Muscle layer of colon (tissue), 2 donors: Measurements from ENCODE around the gene MITF.

Source experiments
- H3K27ac ChIP-seq: one replicate; pipeline ENCODE4 v1.7.0; 2013; ENCODE audit warnings: low read depth, mild to moderate bottlenecking, low read length, moderate library complexity
- H3K27me3 ChIP-seq, 2 donors: one replicate each; pipeline ENCODE4 v1.7.0; 2013; ENCODE audit warnings: low read length in 2 of 2, mild to moderate bottlenecking in 2 of 2; ENCODE audit not compliant: insufficient read depth in 2 of 2, control insufficient read depth in 1 of 2
- H3K36me3 ChIP-seq: one replicate; pipeline ENCODE4 v1.7.0; 2013; ENCODE audit warnings: mild to moderate bottlenecking, low read length; ENCODE audit not compliant: insufficient read depth
- H3K4me1 ChIP-seq: one replicate; pipeline ENCODE4 v1.7.0; 2013; ENCODE audit warnings: mild to moderate bottlenecking, low read length; ENCODE audit not compliant: insufficient read depth
- H3K4me3 ChIP-seq, 2 donors: one replicate each; pipeline ENCODE4 v1.7.0; 2013; ENCODE audit warnings: low read length in 2 of 2, low read depth in 1 of 2, mild to moderate bottlenecking in 1 of 2, moderate library complexity in 1 of 2
- H3K9ac ChIP-seq: one replicate; pipeline ENCODE4 v1.7.0; 2013; ENCODE audit warnings: low read length
- H3K9me3 ChIP-seq: one replicate; pipeline ENCODE4 v1.7.0; 2013; ENCODE audit warnings: mild to moderate bottlenecking, low read length
- donor health status: abdominal sarcoma.
- donor health status: Adenocarcinoma of cecum.

MITF gene

DNA sequence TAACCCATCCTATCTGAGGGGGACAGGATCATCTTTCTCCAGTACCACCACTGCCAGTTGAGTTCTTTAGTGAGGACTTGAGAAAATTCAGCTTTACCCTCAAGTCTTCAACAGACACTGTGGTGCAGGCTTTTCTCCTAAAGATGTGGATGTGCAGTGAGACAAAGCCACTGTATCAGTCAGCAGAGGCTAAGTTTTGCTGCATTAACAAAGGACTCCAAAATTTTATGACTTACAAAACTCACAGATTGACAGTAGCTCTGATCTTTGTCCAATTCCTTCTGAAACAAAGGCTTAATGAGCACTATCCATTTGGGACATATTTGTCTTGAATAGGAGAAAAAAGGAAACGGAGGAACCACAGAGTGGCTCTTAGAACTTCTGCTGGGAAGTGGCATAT, 87.9 kb downstream of the MITF start:
- Histone ChIP-seq H3K4me3 (no peak overlapping the region), H3K4me1 (peaks cover 10% of the 10 kb centered on the region), H3K9ac (no peak overlapping the region), H3K27me3 (no peaks in the 10 kb centered on the region), H3K27ac (no peak overlapping the region), H3K36me3 (no peaks in the 10 kb centered on the region), H3K9me3 (no peaks in the 10 kb centered on the region)

DNA sequence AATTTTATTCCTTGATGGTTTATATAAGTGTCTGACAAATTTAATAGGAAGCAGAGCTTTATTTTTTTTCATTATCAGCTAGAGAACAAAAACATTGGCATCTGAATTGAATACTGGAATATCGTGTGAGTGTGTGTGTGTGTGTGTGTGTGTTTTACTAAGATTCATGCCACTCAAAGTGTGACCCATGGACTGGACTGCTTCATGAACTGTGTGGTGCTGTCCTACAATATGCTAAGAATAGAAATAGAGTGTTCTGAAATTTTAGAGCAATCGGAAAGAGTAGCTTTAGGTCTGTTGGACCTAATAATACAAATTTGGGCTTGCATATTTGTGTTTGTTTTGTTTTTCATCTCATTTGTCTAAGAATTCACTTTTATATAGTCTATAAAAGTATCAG, 89.6 kb downstream of the MITF start:
- no peaks in the 10 kb centered on the region for H3K27me3 ChIP-seq
- no peak overlapping the region for H3K27ac ChIP-seq
- no peak overlapping the region for H3K4me3 ChIP-seq
- no peak overlapping the region for H3K9ac ChIP-seq
- no peaks in the 10 kb centered on the region for H3K36me3 ChIP-seq
- H3K4me1 ChIP-seq = peaks cover 6% of the 10 kb centered on the region
- no peaks in the 10 kb centered on the region for H3K9me3 ChIP-seq

DNA sequence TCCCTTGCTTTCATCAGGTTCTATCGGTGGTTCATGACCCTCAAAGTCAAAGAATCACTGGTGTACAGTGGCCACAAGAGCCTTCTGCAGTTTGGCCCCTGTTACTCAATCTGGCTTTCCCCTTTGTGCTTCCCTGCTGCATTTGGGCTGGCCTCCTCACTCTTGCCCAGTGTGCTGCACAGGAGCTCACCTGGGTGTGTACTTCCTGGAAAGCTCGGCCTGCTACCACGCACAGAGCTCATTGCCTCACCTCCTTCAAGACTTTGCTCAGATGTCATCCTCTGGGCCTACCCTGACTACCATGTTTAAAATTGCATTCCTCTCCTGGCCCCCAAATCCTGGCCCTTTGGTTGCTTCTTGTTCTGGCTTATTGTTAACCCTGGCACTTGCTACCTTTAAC, 90.9 kb downstream of the MITF start:
- Histone ChIP-seq H3K4me3 (no peak overlapping the region), H3K9ac (no peak overlapping the region), H3K36me3 (no peaks in the 10 kb centered on the region), H3K4me1 (no peaks in the 10 kb centered on the region), H3K9me3 (no peaks in the 10 kb centered on the region), H3K27me3 (no peaks in the 10 kb centered on the region), H3K27ac (no peak overlapping the region)

DNA sequence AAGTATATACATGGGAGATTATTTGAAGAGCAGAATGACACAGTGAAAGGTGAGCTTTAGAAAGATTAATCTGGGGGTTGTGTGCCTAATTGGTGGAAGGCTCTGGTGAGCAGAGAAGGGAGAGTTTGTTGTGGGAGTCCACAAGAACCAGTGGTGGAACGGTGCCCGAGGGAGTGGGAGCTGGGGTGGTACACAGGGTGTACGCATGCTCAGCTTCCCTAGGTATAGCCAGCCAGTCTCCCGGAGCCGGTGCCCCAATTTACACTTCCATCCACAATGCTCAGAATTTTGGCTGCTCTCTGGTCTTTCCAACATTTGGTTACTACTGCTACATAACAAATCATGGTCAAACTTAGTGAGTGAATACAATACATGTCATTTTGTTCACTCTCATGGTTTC, 92.5 kb downstream of the MITF start:
- Histone ChIP-seq H3K9me3 (no peaks in the 10 kb centered on the region), H3K9ac (no peak overlapping the region), H3K27ac (no peak overlapping the region), H3K4me1 (peaks cover under 1% of the 10 kb centered on the region), H3K4me3 (no peak overlapping the region), H3K27me3 (no peaks in the 10 kb centered on the region), H3K36me3 (no peaks in the 10 kb centered on the region)

DNA sequence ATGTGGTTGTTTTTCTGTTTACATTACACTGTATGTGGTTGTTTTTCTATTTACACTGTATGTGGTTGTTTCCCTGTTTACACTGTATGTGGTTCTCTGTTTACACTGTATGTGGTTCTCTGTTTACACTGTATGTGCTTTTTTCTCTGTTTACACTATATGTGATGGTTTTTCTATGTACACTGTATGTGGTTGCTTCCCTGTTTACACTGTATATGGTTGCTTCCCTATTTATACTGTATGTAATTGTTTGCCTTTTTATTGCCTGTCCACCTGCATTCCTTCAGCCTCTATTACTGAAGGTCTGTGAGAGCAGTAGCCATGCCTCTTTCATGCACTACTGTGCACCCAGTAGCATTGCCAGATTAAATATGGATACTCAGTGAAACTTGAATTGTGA, 94.3 kb downstream of the MITF start:
- H3K9me3 ChIP-seq = no peaks in the 10 kb centered on the region
- H3K27ac ChIP-seq = no peak overlapping the region
- no peaks in the 10 kb centered on the region for H3K27me3 ChIP-seq
- H3K9ac ChIP-seq = no peak overlapping the region
- peaks cover 15% of the 10 kb centered on the region for H3K4me1 ChIP-seq
- H3K4me3 ChIP-seq = no peak overlapping the region
- no peaks in the 10 kb centered on the region for H3K36me3 ChIP-seq

DNA sequence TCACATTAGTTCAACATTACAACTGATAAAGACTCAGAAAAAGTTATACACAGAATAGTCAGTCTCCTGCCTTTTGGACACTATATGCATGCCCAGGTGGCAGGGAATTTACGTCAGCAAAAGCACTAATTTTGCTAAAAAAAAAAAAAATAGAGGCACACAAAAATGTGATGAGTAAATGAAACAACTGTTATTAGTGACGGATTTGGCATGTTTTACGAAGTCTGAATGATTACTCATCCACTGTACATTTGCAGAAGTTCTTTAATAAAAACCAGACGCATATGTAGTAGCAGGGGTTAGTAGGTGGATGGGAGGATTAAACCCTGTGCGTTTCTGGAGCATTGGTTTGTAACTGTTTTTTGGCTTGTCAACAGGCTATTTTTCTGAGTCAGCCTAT, 99.0 kb downstream of the MITF start:
- Histone ChIP-seq H3K27me3 (no peaks in the 10 kb centered on the region), H3K27ac (no peak overlapping the region), H3K4me3 (no peak overlapping the region), H3K9ac (no peak overlapping the region), H3K36me3 (no peaks in the 10 kb centered on the region), H3K9me3 (no peaks in the 10 kb centered on the region), H3K4me1 (peaks cover 31% of the 10 kb centered on the region)

DNA sequence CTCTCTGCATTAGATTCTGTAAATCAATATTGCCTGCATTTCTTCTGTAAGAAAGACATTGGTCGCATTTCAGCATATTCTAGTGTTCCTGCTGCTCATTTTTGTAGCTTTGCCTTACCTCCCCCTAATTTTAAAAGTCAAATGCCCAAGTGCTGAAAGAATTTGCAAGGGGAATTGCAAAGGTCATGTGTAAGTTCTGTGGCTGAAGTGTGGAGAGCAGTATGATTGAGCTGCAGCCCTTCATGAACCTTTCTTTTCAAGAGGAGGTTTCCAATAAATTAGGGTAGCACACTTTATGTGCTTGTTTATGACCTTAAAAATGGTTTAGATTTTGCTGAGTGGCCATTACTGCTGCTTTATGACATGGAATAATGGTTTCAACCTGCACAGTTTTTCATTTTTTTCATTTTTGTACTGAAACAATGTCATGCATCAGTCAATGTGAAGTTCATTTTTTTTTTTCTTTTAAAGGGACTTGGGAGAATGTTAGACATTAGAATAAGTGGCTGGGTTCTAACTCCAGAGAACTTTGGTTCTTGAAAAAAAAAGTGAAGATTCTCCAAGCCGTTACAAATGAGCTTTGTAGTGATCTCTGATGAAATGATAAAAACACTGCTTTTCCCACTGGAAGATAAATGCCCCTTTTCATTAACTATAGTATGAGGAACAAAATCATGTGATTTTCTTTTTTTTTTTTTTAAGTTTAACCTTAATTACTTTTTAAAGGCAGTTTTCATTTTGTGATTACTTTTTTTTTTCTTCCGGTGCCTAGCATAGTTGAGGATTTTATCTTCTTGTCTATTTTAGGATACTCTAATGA, 99.6 kb downstream of the MITF start:
- Histone ChIP-seq H3K4me1 (peaks cover 31% of the 10 kb centered on the region), H3K36me3 (no peaks in the 10 kb centered on the region), H3K9me3 (no peaks in the 10 kb centered on the region), H3K4me3 (no peak overlapping the region), H3K27me3 (no peaks in the 10 kb centered on the region), H3K9ac (no peak overlapping the region), H3K27ac (no peak overlapping the region)

DNA sequence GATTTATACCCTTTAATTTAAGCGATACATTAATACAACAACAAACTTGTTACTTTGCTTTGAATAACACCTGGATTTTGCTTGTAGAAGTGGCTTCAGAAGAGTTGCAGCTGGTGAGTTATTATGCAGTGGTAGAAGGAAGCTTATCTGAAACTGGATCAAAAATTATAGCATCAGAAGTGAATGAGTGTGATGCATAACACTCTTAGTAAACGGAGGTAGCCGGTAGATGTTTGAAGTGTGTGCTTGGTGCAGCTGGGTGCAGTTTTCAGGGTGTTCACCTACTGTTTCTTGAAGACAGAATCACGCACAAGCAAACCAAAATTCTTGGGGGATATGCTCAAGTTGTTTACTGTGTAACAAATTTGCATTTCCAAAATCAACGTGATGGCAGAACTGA, 103.1 kb downstream of the MITF start:
- peaks cover 37% of the 10 kb centered on the region for H3K4me1 ChIP-seq

DNA sequence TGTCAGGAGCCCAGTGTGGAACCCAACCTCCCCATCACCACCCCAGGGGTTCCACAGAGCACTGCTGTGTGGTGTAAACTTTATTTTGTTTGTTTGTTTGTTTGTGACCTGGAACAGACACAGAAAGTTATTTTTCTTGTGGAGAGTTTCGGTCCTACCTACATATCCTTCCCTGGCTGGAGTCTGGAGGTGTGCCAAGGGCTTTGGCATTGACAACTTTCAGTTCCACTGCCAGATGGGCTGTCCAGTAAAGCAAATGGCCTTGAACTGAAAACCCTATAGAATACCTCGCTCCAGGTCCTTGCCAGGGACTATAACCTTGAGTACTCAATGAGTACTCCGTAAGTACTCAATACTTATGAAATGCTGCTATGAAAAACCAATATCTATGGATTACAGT, 103.5 kb downstream of the MITF start:
- no peaks in the 10 kb centered on the region for H3K9me3 ChIP-seq
- no peaks in the 10 kb centered on the region for H3K36me3 ChIP-seq
- H3K27ac ChIP-seq = no peak overlapping the region
- no peak overlapping the region for H3K9ac ChIP-seq
- peaks cover 38% of the 10 kb centered on the region for H3K4me1 ChIP-seq
- no peak overlapping the region for H3K4me3 ChIP-seq
- no peaks in the 10 kb centered on the region for H3K27me3 ChIP-seq

More for the DNA sequence above, 103.1 kb downstream of the MITF start:
- H3K27me3 ChIP-seq = no peaks in the 10 kb centered on the region
- no peak overlapping the region for H3K4me3 ChIP-seq
- no peaks in the 10 kb centered on the region for H3K9me3 ChIP-seq
- H3K36me3 ChIP-seq = no peaks in the 10 kb centered on the region
- no peak overlapping the region for H3K27ac ChIP-seq
- no peak overlapping the region for H3K9ac ChIP-seq

DNA sequence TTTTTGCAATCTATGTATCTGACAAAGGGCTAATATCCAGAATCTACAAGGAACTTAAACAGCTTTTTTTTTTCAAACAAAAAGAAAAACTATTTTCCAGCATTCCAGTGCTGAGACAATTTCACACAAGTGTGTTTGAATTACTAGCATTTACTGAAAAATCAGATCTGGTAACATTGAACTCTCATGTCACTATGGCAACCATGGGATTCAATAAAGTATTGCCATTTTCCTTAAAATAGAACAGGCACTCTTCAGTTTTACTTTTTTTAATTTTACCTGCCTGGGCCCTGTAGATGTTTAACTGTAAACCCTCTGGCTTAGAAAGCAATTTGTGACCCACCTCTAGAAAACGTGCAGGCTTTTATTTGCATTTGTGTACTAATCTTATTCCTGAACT, 105.4 kb downstream of the MITF start:
- H3K27me3 ChIP-seq = no peaks in the 10 kb centered on the region
- peaks cover 29% of the 10 kb centered on the region for H3K4me1 ChIP-seq
- no peaks in the 10 kb centered on the region for H3K9me3 ChIP-seq
- no peak overlapping the region for H3K4me3 ChIP-seq
- no peaks in the 10 kb centered on the region for H3K36me3 ChIP-seq
- H3K9ac ChIP-seq = no peak overlapping the region
- H3K27ac ChIP-seq = no peak overlapping the region

DNA sequence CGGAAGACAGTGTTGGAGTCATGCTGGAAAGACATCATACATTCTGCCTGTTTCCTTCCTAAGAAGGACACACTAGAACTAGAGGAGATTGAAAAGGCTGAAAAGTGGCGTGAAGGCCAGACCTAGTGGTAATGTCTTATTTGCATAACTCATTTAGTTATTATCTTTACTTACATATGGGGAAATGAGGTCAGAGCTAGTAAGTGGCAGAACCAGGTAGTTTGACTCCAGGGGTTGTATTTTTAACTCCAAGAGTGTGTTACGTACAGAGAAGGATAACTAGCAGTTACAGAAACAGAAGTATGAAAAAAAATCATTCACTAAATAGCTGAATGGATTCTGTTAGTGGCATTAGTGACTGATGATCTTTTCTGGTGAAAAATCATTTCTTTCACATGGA, 108.0 kb downstream of the MITF start:
- Histone ChIP-seq H3K4me1 (peaks cover 29% of the 10 kb centered on the region), H3K4me3 (no peak overlapping the region), H3K36me3 (no peaks in the 10 kb centered on the region), H3K9me3 (no peaks in the 10 kb centered on the region), H3K27ac (no peak overlapping the region), H3K9ac (no peak overlapping the region), H3K27me3 (no peaks in the 10 kb centered on the region)

DNA sequence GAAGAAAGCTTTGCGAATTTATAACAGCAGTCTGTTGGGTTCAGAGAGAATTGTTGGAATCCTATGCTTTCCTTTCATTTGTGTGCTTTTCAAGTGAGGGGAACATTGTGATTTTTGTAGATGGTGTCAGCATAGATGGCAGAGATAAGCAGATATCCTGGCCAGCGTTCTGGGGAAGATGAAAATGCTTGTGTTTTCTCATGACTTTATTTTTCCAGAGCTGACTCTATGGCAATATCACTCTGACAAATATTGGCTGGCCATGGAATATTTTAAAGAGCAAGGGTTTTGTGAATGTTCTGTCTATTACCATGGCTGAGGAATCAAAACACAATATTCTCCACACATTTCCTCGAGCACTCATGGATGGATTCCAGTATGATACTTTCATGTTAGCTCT, 108.8 kb downstream of the MITF start:
- Histone ChIP-seq H3K27ac (no peak overlapping the region), H3K9me3 (no peaks in the 10 kb centered on the region), H3K4me3 (no peak overlapping the region)

More for the DNA sequence above, 108.8 kb downstream of the MITF start:
- Histone ChIP-seq H3K4me1 (peaks cover 29% of the 10 kb centered on the region), H3K27me3 (no peaks in the 10 kb centered on the region), H3K9ac (no peak overlapping the region), H3K36me3 (no peaks in the 10 kb centered on the region)
